ENCODE measurements around the gene CKS1B. TPM values are rescaled to one million over a fixed set of nuclear protein-coding genes. Genes with fewer than 3 reads are reported as not detected.

The CKS1B gene
- total and polyA plus RNA-seq, 7 donors, result 10.2 to 104 (median 35.7) TPM

- Histone ChIP-seq H3K27ac (peak overlapping the region in 1 of 4 donors; percentile 88), H3K36me3 (peaks cover 0 to 28% (median 9%) of the 10 kb centered on the region in 4 donors), H3K9me3 (no peaks in the 10 kb centered on the region), H3K4me1 (peaks cover 0 to 59% (median 47%) of the 10 kb centered on the region in 4 donors), H3K4me3 (no peak overlapping the region), H3K27me3 (no peaks in the 10 kb centered on the region)
- no peak for TF ChIP-seq POLR2AphosphoS5 (IDR thresholded peaks at IDR 0.05)
- TF ChIP-seq EP300 (IDR thresholded peaks at IDR 0.05), result no peak
- no peak for TF ChIP-seq CTCF (IDR thresholded peaks at IDR 0.05)
- no peak for TF ChIP-seq POLR2A (IDR thresholded peaks at IDR 0.05)
- intact Hi-C loops (cut with DNase I), result no loop called here
- WGBS, 2 donors, result 89 to 91% methylated on average over 31 of the region's 31 CpGs
- peak; percentile 59 for DNase-seq
Observed at GRCh38 chr1:155014709-155015508, 40.4 kb downstream of the CKS1B start.

GRCh38 chr1:155015527-155016230 is 41.2 kb downstream of the CKS1B start:
- intact Hi-C loops (cut with DNase I), result no loop called here
- DNase-seq, result peak; percentile 66
- Histone ChIP-seq H3K27me3 (no peaks in the 10 kb centered on the region), H3K4me3 (no peak overlapping the region), H3K4me1 (peaks cover 0 to 51% (median 42%) of the 10 kb centered on the region in 4 donors), H3K9me3 (no peaks in the 10 kb centered on the region), H3K36me3 (peaks cover 0 to 28% (median 9%) of the 10 kb centered on the region in 4 donors), H3K27ac (peak overlapping the region; percentile 88 to 92 (median 90))
- 70 to 83% methylated on average over 16 of the region's 16 CpGs for WGBS, 2 donors
- TF ChIP-seq EP300 (IDR thresholded peaks at IDR 0.05) (no peak), POLR2AphosphoS5 (IDR thresholded peaks at IDR 0.05) (peak in 1 of 4 donors; percentile 9)

- intact Hi-C loops (cut with DNase I), result no loop called here
- H3K4me1 ChIP-seq, result peaks cover 0 to 45% (median 35%) of the 10 kb centered on the region in 4 donors
- no peak for TF ChIP-seq CTCF (IDR thresholded peaks at IDR 0.05)
- H3K36me3 ChIP-seq, result peaks cover 0 to 28% (median 9%) of the 10 kb centered on the region in 4 donors
- H3K27ac ChIP-seq, result peak overlapping the region; percentile 88 to 92 (median 90)
- no peaks in the 10 kb centered on the region for H3K27me3 ChIP-seq
- no peaks in the 10 kb centered on the region for H3K9me3 ChIP-seq
- no peak overlapping the region for H3K4me3 ChIP-seq
- WGBS, 2 donors, result 56 to 60% methylated on average over 26 of the region's 26 CpGs
- peak; percentile 67 for DNase-seq
Observed at GRCh38 chr1:155016231-155016831, 41.9 kb downstream of the CKS1B start.

- H3K27ac ChIP-seq, result peak overlapping the region; percentile 88 to 92 (median 90)
- peak; percentile 97 for DNase-seq
- intact Hi-C loops (cut with DNase I), result loop anchor here (1.0 kb wide), 2 partner anchors 42 to 56 kb away; partner anchors contain the start of gene PYGO2
- H3K9me3 ChIP-seq, result no peaks in the 10 kb centered on the region
- H3K4me3 ChIP-seq, result peak overlapping the region; percentile 40 to 58 (median 53)
- peaks cover 0 to 35% (median 26%) of the 10 kb centered on the region in 4 donors for H3K4me1 ChIP-seq
- no peaks in the 10 kb centered on the region for H3K27me3 ChIP-seq
- peaks cover 0 to 28% (median 9%) of the 10 kb centered on the region in 4 donors for H3K36me3 ChIP-seq
- WGBS, 2 donors, result 2 to 3% methylated on average over 49 of the region's 49 CpGs
- peak in 1 of 2 donors; percentile 39 for TF ChIP-seq POLR2A (IDR thresholded peaks at IDR 0.05)
- peak in 1 of 4 donors; percentile 74 for TF ChIP-seq EP300 (IDR thresholded peaks at IDR 0.05)
- peak; percentile 99 to 100 (median 100) for TF ChIP-seq CTCF (IDR thresholded peaks at IDR 0.05)
- peak; percentile 68 to 84 (median 76) for TF ChIP-seq POLR2AphosphoS5 (IDR thresholded peaks at IDR 0.05)
Observed at GRCh38 chr1:155017041-155017945, 42.8 kb downstream of the CKS1B start.

Measured in sigmoid colon (tissue), 7 donors.